NB4 (cell line): ENCODE measurements around the gene ARL4C.

Experiments
- DNase-seq: peaks from one replicate; pipeline ENCODE4 v3.0.0; 2010; ENCODE audit warnings: low read depth
- H3K4me3 ChIP-seq: one replicate; pipeline ENCODE4 v1.5.1; 2011; ENCODE audit warnings: mild to moderate bottlenecking, low read depth, low read length, moderate library complexity
- MYC ChIP-seq: IDR thresholded peaks from 2 replicates; pipeline ENCODE4 v1.6.1; 2011; ENCODE audit warnings: low read depth, low read length
- POLR2A ChIP-seq: IDR thresholded peaks from 2 replicates; pipeline ENCODE4 v1.6.1; 2011; ENCODE audit warnings: mild to moderate bottlenecking; ENCODE audit not compliant: insufficient read length; ENCODE audit errors: extremely low read depth
- TF ChIP-seq, protein P1 (sequence below): IDR thresholded peaks from one replicate; pipeline ENCODE4 v1.5.1; 2012; ENCODE audit warnings: low read depth, low read length
- TF ChIP-seq, protein P2 (sequence below): IDR thresholded peaks from 2 replicates; pipeline ENCODE4 v1.6.1; 2011; ENCODE audit warnings: low read depth, low read length

The ARL4C gene, protein sequence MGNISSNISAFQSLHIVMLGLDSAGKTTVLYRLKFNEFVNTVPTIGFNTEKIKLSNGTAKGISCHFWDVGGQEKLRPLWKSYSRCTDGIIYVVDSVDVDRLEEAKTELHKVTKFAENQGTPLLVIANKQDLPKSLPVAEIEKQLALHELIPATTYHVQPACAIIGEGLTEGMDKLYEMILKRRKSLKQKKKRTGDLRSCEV

DNA sequence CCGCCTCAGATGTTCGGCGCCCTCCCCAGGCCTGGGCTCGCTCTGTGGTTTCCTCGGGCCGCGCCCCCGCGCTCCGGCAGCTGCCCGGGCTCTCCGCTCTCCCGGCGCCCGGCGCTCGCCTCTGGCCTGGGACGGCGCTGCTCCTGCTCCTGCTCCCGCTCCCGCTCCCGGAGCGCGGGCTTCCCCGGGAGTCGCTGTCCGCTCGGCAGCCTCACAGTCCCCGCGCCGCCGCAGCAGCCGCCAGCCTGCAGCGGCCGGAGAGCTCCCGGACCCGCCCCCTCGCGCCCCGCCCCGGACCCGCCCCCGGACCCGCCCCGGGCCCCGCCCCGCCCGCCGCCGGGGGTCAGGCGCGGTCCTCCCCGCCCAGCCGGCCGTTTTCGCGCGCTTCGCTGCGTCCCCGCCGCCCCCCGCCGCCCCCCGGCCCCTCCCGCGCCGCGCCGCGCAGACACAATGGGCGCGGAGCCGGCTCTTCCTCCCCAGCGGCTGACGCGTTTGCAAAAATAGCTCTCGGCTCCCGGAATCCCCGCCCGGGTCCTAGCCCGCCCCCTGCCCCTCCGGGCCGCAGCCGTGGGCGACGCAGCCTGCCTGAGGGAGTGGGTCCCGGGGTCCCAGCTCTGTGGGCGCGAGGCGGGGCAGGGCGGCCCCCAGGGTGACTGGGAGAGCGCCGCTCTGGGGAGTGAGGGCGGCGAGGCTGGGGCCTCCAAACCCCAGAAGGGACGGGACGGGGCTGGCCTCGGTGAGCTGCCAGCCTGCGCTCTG is at the start of gene ARL4C:
Gene ARL4C (minus strand): TSS at position 247 of the 759 bp plus-strand sequence. CDS start 495 bp downstream, outside the sequence.
- no peak for DNase-seq
- no peak within 1 kb of the TSS for H3K4me3 ChIP-seq
- TF ChIP-seq, protein P1, sequence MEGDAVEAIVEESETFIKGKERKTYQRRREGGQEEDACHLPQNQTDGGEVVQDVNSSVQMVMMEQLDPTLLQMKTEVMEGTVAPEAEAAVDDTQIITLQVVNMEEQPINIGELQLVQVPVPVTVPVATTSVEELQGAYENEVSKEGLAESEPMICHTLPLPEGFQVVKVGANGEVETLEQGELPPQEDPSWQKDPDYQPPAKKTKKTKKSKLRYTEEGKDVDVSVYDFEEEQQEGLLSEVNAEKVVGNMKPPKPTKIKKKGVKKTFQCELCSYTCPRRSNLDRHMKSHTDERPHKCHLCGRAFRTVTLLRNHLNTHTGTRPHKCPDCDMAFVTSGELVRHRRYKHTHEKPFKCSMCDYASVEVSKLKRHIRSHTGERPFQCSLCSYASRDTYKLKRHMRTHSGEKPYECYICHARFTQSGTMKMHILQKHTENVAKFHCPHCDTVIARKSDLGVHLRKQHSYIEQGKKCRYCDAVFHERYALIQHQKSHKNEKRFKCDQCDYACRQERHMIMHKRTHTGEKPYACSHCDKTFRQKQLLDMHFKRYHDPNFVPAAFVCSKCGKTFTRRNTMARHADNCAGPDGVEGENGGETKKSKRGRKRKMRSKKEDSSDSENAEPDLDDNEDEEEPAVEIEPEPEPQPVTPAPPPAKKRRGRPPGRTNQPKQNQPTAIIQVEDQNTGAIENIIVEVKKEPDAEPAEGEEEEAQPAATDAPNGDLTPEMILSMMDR, result no peak
- TF ChIP-seq, protein P2, sequence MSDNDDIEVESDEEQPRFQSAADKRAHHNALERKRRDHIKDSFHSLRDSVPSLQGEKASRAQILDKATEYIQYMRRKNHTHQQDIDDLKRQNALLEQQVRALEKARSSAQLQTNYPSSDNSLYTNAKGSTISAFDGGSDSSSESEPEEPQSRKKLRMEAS, result no peak
- TF ChIP-seq POLR2A, result no peak

DNA sequence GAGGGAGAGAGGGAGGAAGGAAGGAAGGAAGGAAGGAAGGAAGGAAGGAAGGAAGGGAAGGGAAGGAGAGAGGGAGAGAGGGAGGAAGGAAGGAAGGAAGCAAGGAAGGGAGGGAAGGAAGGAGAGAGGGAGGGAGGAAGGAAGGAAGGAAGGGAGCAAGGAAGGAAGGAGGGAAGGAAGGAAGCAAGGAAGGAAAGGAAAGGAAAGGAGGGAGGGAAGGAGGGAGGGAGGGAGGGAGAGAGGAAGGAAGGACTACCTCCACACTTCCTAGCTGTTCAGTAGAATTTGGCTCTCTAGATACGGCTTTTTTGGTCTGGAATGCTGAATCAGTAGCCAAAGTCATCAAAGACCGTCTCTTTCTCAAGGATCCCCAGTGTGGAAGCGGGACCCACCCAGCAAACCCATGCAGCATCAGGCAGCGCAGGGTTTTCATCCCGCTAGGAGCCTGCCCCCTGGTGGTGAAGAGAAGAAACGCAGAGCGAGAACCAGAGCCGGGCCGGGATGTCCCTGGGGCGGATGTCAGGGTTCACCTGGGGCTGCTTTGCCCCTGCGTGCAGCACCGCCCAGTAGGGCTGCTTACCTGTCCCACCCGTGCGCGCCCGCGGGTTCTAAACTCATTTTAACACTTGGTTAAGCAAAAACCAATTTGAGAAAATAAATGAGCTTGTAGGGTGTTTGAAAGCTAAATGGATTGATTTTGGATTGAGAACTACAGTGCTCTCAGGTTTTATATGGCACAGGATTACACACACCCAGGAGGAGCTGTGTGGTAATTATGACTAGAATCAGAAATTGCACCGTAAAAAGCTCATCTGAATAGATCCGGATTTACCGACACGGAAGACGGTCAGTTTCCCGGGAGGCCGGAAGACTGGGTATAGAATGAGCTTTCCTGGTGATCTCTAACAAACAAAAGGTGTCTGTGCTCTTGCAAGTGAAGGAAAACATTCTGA is 48.1 kb upstream of the ARL4C start:
- DNase-seq, result peak; percentile 62
- TF ChIP-seq POLR2A, result no peak
- TF ChIP-seq, protein P1, result peak; percentile 80
- no peak overlapping the region for H3K4me3 ChIP-seq

DNA sequence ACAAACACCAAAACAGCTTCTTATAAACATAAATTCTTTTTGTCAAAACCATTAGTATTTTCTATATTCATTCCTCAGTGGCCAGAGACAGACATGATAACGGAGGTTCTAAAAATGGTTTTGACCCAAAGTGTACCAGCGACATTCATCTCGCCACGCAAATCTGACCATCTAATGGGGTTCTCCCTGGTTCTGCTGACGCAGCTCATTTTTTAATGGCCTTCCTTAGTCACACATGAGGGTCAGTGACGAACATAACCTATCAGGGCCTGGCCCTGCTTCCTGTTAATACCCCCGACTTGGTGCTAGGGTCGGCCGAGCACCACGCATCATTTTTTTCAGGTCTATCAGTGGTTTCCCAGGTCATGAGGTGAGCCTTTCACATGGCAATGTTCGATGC is 45.9 kb upstream of the ARL4C start:
- no peak for DNase-seq
- no peak overlapping the region for H3K4me3 ChIP-seq
- TF ChIP-seq POLR2A, result no peak
- TF ChIP-seq, protein P1, result no peak

DNA sequence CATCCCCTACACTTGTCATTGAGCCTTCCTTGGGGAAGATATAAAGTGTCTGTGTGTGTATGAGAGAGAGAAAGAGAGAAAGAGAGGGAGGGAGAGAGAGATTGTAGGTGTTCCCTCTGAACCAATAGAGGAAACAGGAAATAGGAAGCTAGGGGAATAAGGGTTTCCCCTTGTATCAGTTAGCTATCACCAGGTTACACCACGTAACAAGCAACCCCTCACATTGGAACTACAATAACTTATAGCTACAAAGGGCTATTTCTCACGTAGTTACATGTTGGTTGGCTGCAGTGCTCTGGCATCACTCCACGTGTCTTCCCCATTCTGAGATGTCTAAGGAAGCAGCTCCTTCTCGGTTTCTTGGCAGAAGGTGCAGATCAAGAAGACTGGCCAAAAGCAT is 41.0 kb upstream of the ARL4C start:
- TF ChIP-seq, protein P1, result no peak
- TF ChIP-seq POLR2A, result no peak
- TF ChIP-seq, protein P2, result no peak
- TF ChIP-seq MYC, result no peak
- no peak overlapping the region for H3K4me3 ChIP-seq
- DNase-seq, result no peak

DNA sequence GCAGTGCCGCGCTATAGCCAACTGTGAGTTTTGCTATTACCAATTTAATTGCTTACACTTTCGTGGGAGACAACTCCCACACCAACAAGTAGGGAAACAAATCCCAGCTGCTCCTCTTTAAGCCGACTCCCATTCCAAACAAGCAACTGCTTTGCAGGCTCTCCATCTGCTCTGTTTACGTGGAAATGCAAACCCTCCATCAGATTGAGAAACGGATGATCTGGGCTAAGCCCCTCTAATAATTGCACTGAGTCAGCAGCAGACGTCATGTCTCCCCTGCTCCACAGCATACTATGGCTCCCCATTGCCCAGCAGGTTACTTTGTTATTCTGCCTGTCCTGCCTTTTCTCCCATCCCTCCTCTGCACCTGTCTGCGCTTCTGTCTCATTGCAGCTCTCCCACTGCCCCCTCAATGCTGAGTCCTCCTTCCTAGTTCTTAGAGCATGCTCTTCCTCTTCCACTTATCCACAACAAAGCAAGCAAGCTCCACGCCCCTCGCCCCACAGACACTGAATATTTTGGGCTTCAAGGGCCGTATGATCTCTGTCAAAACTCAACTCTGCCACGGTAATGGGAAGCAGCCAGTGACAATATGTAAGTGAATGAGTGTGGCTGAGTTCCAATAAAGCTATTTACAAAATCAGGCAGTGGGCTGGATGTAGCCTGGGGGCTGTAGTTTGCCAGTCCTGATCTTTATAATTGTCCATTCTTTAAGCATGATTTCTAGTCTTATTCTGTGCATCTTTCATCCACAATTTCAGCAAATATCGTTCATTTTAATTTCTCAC is 39.5 kb upstream of the ARL4C start:
- DNase-seq, result no peak
- TF ChIP-seq POLR2A, result no peak
- TF ChIP-seq, protein P2, result no peak
- TF ChIP-seq, protein P1, result no peak
- TF ChIP-seq MYC, result no peak
- no peak overlapping the region for H3K4me3 ChIP-seq
